GM21529 (cell line): ENCODE results near the gene PRDM10.
"Not testable (repeated sequence)": the region's sequence is repeated elsewhere in the genome, so short reads cannot be mapped to it uniquely, and the experiment has no call there.

Source experiments
- ATAC-seq: cut with Tn5 transposase; IDR thresholded peaks from one replicate; pipeline ENCODE4 v1.9.1; 2021; ENCODE audit not compliant: unreplicated experiment

Gene PRDM10

GRCh38 chr11:130002352-130002845 is at the start of gene PRDM10:
TSS of gene PRDM10 (minus strand) at chr11:130002835. CDS start at chr11:129960964, 41,871 bp downstream.
- ATAC-seq, result peak; percentile 46

- no peak for ATAC-seq
Measured at GRCh38 chr11:130051082-130051481, 48.4 kb upstream of the PRDM10 start.

- no peak for ATAC-seq
Measured at GRCh38 chr11:130050257-130050656, 47.6 kb upstream of the PRDM10 start.

- ATAC-seq, result no peak
Measured at GRCh38 chr11:130049328-130049771, 46.7 kb upstream of the PRDM10 start.

- ATAC-seq, result no peak
Measured at GRCh38 chr11:130047141-130047540, 44.5 kb upstream of the PRDM10 start.

- ATAC-seq, result no peak
Measured at GRCh38 chr11:130043575-130043974, 40.9 kb upstream of the PRDM10 start.

- no peak for ATAC-seq
Measured at GRCh38 chr11:130042093-130042591, 39.5 kb upstream of the PRDM10 start.

- no peak for ATAC-seq
Measured at GRCh38 chr11:130040281-130040940, 37.8 kb upstream of the PRDM10 start.

GRCh38 chr11:130037881-130038585 is 35.4 kb upstream of the PRDM10 start:
- no peak for ATAC-seq

GRCh38 chr11:130037058-130037457 is 34.4 kb upstream of the PRDM10 start:
- ATAC-seq, result no peak

- no peak for ATAC-seq
Measured at GRCh38 chr11:130034236-130034635, 31.6 kb upstream of the PRDM10 start.

- no peak for ATAC-seq
Measured at GRCh38 chr11:130032931-130033330, 30.3 kb upstream of the PRDM10 start.

- ATAC-seq, result no peak
Measured at GRCh38 chr11:130031945-130032344, 29.3 kb upstream of the PRDM10 start.

GRCh38 chr11:130031056-130031455 is 28.4 kb upstream of the PRDM10 start:
- no peak for ATAC-seq

GRCh38 chr11:130029137-130029536 is 26.5 kb upstream of the PRDM10 start:
- no peak for ATAC-seq

- ATAC-seq, result no peak
Measured at GRCh38 chr11:130025371-130025770, 22.7 kb upstream of the PRDM10 start.

- ATAC-seq, result no peak
Measured at GRCh38 chr11:130024361-130024760, 21.7 kb upstream of the PRDM10 start.

GRCh38 chr11:130023204-130023603 is 20.6 kb upstream of the PRDM10 start:
- ATAC-seq, result peak; percentile 97

- peak; percentile 26 for ATAC-seq
Measured at GRCh38 chr11:130022799-130023198, 20.2 kb upstream of the PRDM10 start.

- not testable (repeated sequence) for ATAC-seq
Measured at GRCh38 chr11:130021606-130022005, 19.0 kb upstream of the PRDM10 start.

GRCh38 chr11:130020323-130020722 is 17.7 kb upstream of the PRDM10 start:
- ATAC-seq, result no peak

GRCh38 chr11:130015846-130016245 is 13.2 kb upstream of the PRDM10 start:
- ATAC-seq, result not testable (repeated sequence)
